ENCODE measurements around the gene COL23A1.

COL23A1 gene

DNA sequence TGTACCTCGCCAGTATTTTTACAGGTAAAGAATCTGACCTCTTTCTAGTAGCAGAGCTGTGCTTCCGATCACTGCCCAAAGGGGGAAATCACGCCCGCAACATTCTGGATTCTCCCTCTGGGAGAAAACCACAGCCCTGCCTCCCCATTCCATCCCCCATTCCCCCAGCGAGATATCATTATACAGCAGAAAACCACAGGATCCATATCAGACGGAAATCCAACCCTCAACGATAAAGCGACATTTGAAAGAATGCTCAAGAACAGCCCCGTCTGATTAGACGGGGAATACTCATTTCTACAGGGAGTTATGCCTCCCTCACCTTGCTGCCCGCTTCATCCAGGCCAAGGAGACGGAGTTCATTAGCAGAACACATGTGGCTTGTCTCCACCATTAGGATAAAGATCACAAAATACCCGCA is 172.8 kb downstream of the COL23A1 start:
- no peak for DNase-seq

DNA sequence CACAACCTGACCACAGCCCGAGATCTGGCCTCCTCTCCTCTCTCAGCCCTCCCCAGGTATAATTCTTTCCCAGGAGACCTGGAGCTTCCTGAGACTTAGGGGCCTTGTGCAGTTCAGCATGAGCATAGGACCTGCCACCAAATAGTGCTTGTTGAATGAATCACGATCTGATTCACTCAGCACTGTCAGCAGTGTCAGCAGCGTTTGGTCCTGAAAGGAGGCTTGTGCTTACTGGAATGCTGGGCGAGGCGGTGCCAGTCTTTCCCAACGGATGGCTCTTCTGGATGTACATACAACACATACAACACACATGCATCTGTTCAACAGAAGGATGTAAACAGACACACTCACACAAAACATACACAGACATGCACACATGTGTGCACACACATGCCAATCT is 173.3 kb downstream of the COL23A1 start:
- DNase-seq = no peak

DNA sequence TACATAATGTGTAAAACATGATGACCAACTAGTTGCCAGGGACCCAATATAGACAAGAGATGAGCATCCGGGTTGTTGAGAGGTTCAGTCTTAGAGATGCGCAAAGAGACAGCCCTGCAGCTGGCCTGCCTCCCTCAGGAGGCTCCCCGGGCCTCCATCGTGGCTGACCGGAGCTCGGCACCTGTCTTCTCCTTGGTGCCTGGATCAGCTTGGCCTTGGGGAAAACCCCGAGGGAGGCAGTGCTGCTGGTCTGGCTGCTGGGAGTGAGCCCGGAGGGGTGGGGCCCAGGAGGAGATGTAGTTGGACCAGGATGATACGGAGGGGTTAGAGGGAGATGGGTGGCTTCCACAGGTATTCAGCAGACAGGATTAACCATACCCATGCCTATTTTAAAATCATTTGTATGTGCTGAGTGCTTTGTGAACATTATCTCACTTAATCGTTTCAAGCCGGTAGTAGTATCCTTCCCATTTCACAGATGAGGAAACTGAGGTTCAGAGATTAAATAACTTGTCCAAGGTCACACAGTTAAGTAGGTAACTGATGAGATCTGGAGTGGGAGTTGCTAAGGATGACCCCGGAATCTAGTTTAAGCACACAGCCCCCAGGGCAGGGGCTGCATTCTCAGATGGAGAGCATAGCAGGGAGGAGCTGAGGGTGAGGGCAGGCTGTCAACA is 173.8 kb downstream of the COL23A1 start:
- no peak for DNase-seq

DNA sequence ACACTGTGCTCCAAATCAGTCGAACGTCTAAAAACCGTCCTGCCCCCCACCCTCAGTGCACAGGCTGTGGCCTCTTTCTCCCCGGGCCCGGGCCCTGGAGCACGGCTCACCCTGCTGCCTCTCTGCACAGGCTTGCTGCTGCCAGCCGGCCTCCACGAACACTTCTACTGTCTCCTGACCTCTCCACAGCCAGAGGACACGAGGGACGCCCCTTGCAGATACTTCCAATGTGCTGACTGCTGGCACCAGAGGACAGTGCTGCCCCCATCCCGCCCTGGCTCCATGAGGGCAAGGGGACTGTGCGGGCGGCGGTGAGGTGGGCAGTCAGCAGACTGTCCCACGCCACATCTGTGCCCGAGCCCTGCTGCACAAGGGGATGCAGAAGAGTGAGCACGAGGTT is 174.8 kb downstream of the COL23A1 start:
- DNase-seq = no peak

DNA sequence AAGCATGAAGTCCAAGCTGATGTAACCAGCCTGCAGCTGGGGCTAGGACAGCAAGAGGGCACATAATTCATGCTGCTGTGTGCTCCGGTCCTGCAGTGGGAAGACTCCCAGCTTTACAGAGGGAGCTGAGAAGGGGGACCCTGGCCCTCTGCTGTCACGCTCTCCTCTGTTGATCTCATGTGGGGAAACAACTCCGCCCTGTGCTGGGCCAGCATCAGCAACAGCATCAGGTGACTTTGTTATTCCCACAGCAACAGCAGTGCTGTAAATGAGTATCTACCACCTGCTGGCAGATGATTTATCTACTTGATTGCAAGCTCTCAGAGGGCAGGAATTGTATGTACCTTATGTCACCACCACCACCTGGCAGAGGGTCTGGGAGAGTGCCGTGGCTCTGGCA is 176.2 kb downstream of the COL23A1 start:
- no peak for DNase-seq

DNA sequence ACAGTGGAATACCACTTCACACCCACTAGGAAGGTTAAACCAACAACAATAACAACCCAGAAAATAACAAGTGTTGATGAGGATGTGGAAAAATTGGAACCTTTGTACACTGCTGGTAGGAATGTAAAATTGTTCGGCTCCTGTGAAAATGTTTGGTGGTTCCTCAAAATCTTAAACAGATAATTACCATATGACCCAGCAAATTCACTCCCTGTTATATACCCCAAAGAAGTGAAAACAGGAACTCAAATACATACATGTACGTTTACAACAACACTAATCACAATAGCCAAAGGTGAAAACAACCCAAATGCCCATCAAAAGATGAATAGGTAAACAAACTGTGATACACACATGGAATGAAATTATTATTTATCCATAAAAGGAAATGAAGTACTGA is 179.1 kb downstream of the COL23A1 start:
- DNase-seq = no peak

DNA sequence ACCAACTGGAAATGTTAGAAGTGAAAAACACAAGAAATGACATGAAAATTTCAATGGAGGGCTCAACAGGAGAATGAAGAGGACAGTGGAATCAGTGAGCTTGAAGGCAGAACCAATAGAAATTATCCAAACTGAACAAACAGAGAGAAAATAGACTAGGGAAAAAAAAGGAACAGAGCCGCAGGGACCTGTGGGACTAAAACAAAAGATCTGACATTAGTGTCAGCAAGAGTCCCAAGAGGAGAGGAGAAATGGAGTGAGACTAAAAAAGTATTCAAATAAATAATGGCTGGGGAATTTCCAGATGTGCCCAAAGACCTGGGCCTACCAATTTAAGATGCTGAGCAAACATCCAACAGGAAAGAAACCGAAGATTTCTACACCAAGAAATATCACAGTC is 182.5 kb downstream of the COL23A1 start:
- no peak for DNase-seq

DNA sequence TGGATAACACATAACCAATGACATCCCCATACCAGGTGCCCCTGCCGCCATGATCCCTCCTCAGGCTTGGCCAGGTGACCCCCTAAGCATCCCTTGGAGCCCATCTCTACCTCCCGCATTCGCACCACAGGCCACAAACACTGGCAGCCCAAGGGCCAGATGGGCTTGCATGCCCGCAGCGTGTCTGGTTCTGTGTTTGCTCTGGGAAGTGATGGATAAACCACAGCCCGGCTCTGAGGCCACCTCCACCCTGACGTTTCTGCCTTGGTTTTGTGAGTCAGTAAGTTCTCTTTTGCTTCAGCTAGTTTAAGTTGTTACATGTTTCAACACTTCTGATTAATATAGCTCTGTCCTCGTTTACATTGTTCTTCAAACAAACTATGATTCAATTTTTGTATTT is 185.2 kb downstream of the COL23A1 start:
- DNase-seq = no peak

DNA sequence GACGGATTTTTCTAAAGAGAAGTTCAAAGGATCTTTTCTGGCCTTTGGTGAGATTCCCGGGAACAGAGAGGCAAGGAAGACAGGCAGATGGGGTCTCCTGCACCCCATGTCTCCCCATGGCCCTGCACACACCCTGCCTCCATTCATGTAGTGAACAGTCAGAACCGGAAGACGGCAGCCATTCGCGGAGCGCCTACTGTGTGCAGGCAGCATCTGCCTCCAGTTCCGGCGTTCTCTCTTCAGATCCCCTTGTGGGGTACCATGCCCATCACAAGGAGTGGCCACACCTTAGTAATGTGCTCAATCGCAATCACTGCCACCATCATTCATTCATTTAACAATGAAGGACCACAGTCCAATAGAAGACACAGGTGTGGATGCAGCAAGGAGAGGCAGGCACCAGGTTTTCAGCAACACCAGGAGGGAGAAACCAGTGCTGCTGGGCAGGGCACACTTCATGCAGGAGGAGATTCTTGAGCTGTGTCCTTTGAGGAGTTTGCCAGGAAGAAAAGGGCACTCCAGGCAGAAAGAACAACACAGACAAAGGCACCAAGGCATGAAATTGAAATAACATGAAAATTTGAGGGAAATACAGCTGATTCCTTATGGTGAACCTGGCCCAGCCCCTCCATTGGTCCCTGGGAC is 186.1 kb downstream of the COL23A1 start:
- no peak for DNase-seq

DNA sequence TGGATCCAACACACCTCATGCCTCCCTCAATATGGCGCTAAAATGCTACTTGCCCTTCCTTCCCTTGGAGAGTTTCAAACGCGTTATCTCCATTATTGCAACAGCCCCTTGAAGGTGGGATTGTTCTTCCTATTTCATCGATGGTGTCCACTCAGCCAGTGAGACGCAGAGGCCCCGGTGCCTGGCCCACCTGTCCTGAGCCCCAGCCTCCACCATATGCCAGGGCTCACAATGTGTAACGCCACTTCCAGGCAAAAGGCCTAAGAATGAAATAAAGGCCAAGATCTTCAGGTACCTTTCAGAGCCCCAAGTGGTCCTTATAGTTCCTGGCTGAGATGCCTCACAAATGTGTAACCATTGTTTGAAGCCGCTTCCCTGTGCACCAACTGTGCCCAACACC is 186.8 kb downstream of the COL23A1 start:
- DNase-seq = no peak

DNA sequence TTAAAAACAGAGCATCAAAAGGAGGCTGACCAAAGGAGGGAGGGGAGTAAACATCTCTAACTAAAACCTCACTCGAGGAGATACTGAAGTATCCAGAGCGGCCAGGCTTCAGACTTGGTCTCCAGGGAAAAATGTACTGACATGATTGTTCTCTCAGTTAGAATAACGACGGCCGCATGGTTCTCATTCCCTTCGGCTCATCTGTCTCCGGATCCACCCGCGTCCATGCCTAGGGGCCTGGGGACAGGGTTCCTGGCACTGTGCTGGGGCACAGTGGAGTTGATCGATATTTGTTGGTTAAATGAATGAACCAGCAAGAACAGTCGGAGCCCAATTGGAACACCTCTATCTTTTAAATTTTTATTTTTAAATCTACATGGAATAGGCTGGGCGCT is 190.5 kb downstream of the COL23A1 start:
- no peak for DNase-seq

DNA sequence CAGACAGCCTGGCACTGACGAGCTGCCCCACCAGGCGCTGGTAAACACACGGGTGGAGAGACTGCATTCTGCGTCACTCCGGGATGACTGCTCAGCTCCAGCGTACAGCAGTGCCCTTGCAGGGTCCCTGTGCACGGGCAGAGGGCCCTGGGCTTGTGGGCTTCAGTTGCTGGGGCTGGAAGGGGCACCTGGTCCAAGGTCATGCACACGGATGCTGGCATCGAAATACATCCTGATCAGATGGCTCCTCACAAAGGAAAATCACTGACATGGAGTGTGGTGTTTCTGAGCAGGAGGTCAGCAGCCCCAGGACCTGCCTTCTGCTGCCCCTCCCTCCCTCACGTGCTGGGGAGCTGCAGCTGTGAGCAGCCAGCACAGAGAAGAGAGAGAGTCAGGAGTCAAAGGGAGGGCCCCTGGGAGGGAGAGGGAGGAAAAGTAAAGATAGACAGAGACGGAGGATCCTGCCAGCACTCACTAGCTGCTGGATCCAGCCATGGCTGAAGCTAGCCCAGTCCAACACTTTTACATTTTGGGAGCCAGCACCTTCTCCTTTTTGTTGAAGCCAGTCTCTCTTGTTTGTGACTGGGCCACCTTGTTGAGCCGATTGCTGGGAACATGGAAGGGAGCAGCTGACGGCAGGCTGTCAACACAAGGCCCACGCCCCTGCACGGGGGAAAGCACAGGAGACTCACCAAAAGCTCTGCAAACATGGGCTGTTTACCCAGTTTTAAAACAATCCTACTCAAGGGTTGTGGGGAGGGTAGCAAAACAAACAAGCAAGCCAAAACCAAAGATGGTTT is 191.1 kb downstream of the COL23A1 start:
- no peak for DNase-seq

DNA sequence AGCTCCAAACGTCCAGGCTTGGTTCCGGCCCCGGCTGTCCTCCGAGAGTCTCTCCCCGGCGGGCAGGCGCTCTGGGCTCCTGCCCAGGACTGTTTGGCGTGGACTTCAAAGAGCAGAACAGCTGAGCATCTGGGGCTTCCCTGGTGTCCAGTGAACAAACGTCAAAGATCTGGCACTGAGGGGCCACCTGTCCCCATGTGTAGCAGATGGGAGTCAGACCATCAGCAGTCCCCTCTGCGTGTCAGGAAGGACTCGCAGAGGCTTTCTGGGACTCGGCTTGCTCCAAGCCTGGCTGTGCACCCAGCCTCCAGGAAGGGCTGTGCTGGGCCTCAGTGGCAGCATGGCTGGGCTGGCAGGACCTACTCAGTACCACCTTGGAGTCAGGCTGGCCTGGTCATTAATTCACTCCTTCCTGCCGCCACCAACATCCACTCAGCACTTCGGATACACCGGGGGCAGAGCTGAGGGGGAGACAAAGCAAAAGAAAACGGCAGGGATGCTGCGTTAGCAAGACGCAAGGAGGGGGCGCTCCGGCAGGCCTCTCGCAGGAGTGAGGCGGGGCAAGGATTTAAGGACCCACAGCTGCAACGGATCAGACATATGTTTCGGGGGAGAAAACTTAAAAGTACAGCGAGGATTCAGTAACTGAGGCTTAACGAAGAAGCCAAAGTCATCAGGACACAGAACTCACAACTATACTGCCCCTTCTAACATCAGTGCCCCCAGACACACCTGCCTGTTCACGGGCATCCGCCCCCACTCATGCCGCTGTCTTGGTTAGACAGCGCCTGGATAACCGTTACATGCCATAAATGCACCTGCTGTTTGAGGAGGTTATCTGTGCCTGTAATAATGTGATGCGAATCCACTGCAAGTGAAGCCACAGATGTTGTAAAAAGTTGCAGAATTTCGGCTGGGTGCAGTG is 193.1 kb downstream of the COL23A1 start:
- DNase-seq = no peak

DNA sequence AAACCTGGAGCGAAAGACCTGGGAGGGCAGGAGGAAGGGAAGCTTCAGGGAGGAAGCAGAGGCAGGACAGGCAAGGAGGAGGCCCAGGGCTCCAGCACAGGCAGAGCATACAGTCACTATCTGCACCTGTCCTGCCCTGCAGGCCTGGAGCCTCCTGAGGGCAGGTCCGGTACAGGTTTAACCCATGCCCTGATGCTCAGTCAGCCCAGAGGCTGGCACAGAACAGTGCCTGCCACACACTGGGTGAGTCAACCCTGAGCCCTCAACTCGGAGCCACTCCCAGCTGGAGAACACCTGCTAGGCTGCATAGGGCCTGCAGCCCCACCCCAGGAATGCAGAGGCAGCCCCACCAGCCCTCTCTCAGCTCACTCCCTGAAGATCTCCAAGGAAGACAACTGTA is 196.1 kb downstream of the COL23A1 start:
- no peak for DNase-seq

DNA sequence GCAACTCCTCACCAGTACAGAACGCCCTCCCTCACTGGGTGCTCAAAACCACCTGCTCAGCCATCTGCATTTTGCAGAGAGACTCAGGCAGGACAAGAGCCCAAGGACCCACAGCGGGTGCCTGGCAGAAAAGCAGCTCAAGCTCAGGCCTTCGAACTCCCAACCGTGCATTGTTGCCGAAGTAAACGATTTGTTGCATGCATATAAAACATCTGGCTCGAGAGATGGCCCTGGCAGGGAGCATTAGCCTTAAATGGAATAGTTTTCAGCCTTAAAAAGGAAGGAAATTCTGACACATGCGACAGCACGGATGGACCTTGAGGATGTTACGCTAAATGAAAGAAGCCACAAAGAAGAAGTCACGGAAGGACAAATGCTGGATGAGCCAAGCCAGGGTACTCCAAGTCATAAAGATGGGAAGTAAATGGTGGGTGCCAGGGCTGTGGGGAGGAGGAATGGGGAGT is 197.2 kb downstream of the COL23A1 start:
- DNase-seq = no peak

DNA sequence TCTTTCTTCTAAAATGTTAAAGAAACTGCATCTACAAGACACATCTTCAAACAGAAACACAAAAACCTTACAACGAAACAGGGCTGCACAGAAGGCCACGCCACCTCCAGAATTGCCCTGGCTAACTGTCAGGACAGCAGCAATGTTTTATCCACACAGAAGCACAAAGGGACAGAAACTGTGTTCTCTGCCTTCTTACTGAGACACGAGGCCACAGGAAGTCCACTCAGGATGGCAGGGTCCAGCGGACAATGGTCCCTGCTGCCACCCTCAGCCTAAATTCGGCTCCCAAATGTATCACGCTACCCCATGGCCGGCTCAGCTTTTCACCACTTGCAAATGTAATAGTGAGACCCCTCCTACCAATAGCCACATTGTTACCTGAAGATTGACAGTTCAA is 197.8 kb downstream of the COL23A1 start:
- no peak for DNase-seq

DNA sequence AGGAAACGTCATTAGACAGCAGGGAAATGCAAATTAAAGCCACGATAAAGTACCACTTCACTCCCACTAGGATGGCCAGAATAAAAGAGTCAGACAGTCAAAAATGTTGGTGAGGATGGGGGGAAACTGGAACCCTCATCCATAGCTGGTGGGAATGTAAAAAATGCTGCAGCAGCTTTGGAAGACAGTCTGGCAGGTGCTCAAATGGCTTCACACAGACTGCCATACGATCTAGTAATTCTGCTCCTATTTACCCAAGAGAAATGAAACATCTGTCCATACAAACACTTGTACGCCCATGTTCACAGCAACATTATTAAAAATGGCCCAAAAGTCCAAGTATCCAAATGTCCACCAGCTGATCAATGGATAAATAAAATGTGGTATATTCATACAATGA is 198.7 kb downstream of the COL23A1 start:
- no peak for DNase-seq

DNA sequence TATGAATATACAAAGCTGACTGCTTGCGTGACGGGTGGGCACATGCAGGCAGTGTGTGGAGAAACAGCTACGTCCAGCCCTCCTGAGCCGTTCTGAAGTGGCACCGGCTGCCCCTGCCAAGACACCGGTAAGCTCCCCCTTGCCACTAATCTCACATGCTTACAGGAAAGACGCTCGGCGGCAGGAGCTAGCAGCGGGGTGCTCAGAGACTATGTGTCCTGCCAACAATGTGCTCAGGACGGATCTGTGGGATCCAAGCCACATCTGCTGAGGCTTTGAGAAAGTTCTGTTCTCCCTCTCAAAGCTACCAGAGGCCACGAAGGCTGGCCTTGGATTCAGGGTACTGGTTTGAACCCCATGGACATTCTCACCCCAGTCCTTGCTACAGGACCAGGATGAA is 200.4 kb downstream of the COL23A1 start:
- DNase-seq = no peak

DNA sequence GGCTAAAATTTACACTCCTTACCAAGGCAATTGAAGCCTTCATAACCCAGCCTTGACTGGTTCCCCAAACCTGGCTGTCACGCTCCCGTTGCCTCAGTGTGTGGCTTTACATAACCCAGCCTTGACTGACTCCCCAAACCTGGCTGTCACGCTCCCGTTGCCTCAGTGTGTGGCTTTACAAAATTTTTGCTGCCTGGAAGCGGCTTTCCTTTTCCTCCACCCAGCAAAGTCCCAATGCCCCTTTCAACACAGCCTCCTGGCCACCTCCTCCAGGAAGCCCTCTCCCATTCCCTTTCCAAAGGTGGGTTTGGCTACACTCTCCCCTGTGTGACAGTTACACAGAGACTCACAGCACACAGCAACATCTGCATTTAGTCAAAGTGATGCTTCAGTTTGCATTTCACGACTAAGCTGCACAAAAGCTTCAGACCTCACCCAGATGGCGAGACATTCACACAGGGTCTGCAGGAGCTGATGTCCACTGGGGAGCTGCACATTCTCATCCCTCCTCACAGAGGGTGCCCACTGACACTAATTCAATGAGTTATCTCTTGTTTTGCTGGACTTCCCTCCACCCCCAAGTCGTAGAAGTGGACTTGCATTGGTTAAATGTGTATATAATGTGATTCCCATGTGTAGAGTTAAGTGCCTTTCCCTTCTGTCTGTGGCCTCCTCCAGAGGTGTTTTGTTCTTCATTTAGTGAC is 201.0 kb downstream of the COL23A1 start:
- no peak for DNase-seq

DNA sequence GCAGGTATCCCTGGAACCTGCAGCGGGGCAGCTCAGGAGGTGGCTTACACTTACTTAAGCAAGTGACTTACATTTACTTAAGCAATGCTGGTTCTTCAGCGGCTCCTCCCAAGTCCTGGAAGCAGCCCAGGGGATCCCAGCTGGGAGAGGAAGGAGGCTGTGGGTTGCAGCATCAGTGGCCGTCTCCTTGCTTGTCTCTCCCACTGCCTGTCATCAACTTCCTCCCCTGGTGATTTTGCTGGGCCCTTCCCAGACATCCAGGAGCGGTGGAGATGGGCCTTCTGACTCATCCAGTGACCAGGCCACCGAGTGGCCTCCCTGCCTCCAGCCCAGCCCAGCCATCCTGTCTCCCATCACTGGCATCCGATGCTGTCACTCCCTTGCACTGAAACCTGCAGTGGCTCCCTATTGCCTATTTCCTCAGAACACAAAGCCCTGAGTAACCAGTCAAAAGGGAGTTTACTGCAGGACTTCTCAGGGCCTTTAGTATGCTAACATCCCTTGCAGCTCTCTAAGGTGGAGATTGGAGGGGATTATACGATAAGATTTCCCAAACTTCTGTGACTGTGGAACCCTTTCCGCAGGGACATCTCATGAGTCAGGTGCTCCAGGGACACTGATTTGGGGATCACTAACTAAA is 201.7 kb downstream of the COL23A1 start:
- DNase-seq = no peak

DNA sequence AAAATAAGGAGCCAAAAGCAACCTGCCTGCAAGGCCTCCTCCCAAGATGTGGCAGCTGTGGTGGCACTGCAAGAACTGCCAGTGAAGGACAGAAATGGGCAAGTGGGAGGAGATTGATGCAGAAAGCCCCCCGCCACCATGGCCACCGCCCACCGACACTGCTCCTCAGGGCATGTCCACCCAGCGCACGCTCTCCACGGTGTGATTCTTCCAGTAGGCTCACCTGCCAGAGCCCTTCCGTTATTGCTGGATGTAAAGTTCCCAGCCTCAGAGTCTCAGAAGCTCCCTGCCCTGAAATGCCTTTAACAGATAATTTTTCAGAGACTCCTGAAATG is 202.4 kb downstream of the COL23A1 start:
- no peak for DNase-seq
